MM.1S (cell line): ENCODE data around the gene NCEH1.

Experiments used
- DNase-seq: peaks from one replicate; pipeline ENCODE4 v3.0.0-alpha.2; 2015
- H2AFZ ChIP-seq: fragments of 300-600 bp; sonication (generic); 2 replicates; pipeline ENCODE4 v1.6.0; 2016; ENCODE audit warnings: antibody characterized with exemption, low read length
- H3F3A ChIP-seq: fragments of 300-600 bp; sonication (generic); 2 replicates; pipeline ENCODE4 v1.6.1; 2016; ENCODE audit warnings: mild to moderate bottlenecking, antibody characterized with exemption, low read length, moderate library complexity, mixed read lengths; ENCODE audit not compliant: insufficient read depth
- H3K27ac ChIP-seq: fragments of 300-600 bp; sonication (generic); 2 replicates; pipeline ENCODE4 v1.5.1; 2016; ENCODE audit warnings: mild to moderate bottlenecking, low read length
- H3K27me3 ChIP-seq: fragments of 300-600 bp; sonication (generic); replicated peaks from 2 replicates; pipeline ENCODE4 v1.6.0; 2016; ENCODE audit warnings: low read length; ENCODE audit not compliant: insufficient read depth
- H3K36me3 ChIP-seq: fragments of 300-600 bp; sonication (generic); replicated peaks from 2 replicates; pipeline ENCODE4 v1.6.1; 2016; ENCODE audit warnings: mild to moderate bottlenecking, low read length, mixed read lengths; ENCODE audit not compliant: insufficient read depth
- H3K4me1 ChIP-seq: fragments of 300-600 bp; sonication (generic); 2 replicates; pipeline ENCODE4 v1.6.1; 2016; ENCODE audit warnings: low read length, mixed read lengths
- H3K4me2 ChIP-seq: fragments of 300-600 bp; sonication (generic); 2 replicates; pipeline ENCODE4 v1.6.0; 2016; ENCODE audit warnings: low read depth, low read length
- H3K4me3 ChIP-seq: fragments of 300-600 bp; sonication (generic); 2 replicates; pipeline ENCODE4 v1.5.1; 2016; ENCODE audit warnings: low read length, mixed read lengths
- H3K79me2 ChIP-seq: fragments of 300-600 bp; sonication (generic); 2 replicates; pipeline ENCODE4 v1.6.1; 2016; ENCODE audit warnings: mixed run types, low read length, mixed read lengths
- H3K9ac ChIP-seq: fragments of 300-600 bp; sonication (generic); 2 replicates; pipeline ENCODE4 v1.6.1; 2016; ENCODE audit warnings: low read length, mixed read lengths
- H3K9me2 ChIP-seq: fragments of 300-600 bp; sonication (generic); replicated peaks from 2 replicates; pipeline ENCODE4 v1.6.1; 2016; ENCODE audit warnings: mild to moderate bottlenecking, low read length, mixed read lengths; ENCODE audit not compliant: insufficient read depth
- H3K9me3 ChIP-seq: fragments of 300-600 bp; sonication (generic); replicated peaks from 2 replicates; pipeline ENCODE4 v1.6.1; 2016; ENCODE audit warnings: mild to moderate bottlenecking, low read length, mixed read lengths; ENCODE audit not compliant: insufficient read depth
- H4K20me1 ChIP-seq: fragments of 300-600 bp; sonication (generic); 2 replicates; pipeline ENCODE4 v1.6.1; 2016; ENCODE audit warnings: mild to moderate bottlenecking, low read length, moderate library complexity, mixed read lengths; ENCODE audit not compliant: insufficient read depth
- EZH2 ChIP-seq: fragments of 300-600 bp; sonication (generic); optimal IDR thresholded peaks from 2 replicates; pipeline ENCODE3; 2017; ENCODE audit warnings: low read depth, mild to moderate bottlenecking, antibody characterized with exemption, low read length, mixed read lengths
- EZH2phosphoT487 ChIP-seq: fragments of 300-600 bp; sonication (generic); IDR thresholded peaks from 2 replicates; pipeline ENCODE4 v1.6.1; 2018; ENCODE audit warnings: antibody characterized with exemption, low read length
- TF ChIP-seq, protein P1 (sequence below): fragments of 300-600 bp; sonication (generic); IDR thresholded peaks from 2 replicates; pipeline ENCODE4 v1.5.1; 2016; ENCODE audit warnings: antibody characterized with exemption, low read length, mixed read lengths

NCEH1 gene

DNA sequence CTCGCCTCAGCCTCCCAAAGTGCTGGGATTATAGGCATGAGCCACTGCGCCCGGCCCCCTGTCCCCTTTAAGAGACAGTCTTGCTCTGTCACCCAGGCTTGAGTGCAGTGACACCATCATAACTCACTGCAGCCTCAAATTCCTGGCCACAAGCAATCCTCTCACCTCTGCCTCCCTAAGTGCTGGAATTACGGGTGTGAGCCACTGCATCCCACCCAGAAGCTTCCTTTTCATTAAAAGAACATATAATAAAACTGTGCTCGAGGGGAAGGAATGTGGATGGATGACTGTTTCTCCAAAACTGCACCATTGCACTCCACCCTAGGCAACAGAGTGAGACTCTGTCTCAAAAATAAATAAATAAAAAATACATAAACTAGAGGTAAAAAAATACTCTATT is 70.1 kb downstream of the NCEH1 start:
- DNase-seq = no peak
- H3K27ac ChIP-seq = no peak overlapping the region
- TF ChIP-seq EZH2 (no peak), EZH2phosphoT487 (no peak)
- TF ChIP-seq, protein P1, sequence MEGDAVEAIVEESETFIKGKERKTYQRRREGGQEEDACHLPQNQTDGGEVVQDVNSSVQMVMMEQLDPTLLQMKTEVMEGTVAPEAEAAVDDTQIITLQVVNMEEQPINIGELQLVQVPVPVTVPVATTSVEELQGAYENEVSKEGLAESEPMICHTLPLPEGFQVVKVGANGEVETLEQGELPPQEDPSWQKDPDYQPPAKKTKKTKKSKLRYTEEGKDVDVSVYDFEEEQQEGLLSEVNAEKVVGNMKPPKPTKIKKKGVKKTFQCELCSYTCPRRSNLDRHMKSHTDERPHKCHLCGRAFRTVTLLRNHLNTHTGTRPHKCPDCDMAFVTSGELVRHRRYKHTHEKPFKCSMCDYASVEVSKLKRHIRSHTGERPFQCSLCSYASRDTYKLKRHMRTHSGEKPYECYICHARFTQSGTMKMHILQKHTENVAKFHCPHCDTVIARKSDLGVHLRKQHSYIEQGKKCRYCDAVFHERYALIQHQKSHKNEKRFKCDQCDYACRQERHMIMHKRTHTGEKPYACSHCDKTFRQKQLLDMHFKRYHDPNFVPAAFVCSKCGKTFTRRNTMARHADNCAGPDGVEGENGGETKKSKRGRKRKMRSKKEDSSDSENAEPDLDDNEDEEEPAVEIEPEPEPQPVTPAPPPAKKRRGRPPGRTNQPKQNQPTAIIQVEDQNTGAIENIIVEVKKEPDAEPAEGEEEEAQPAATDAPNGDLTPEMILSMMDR = no peak
- H3K4me3 ChIP-seq = no peak overlapping the region
- no peaks in the 10 kb centered on the region for H3K9me2 ChIP-seq
- H4K20me1 ChIP-seq = no peaks in the 10 kb centered on the region
- H3K27me3 ChIP-seq = no peaks in the 10 kb centered on the region
- H3F3A ChIP-seq = no peaks in the 10 kb centered on the region
- H3K4me2 ChIP-seq = no peak overlapping the region
- no peaks in the 10 kb centered on the region for H3K79me2 ChIP-seq
- no peaks in the 10 kb centered on the region for H3K9me3 ChIP-seq
- no peak overlapping the region for H3K9ac ChIP-seq
- no peaks in the 10 kb centered on the region for H3K36me3 ChIP-seq
- H2AFZ ChIP-seq = no peak overlapping the region
- H3K4me1 ChIP-seq = no peaks in the 10 kb centered on the region

DNA sequence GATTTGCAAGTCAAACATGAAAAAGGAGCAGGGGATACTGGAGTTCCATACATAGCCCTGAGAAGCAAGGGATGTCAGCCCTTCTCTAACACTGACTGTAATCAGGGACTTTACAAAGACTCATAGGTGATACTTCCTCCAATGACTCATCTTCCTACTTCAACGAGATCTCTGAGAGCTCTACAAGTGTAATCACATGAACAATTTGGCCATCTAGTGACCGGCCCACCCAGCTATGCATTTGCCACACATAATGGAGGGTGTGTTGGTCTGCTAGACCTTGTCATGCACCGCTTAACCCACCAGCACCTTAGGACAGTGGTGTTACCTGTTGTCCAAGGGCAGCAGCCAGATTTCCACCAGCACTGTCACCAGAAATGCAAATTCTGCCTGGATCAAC is 75.3 kb downstream of the NCEH1 start:
- Histone ChIP-seq H3K4me3 (no peak overlapping the region), H3K27me3 (no peaks in the 10 kb centered on the region), H3F3A (no peaks in the 10 kb centered on the region), H2AFZ (no peak overlapping the region), H3K9me2 (no peaks in the 10 kb centered on the region), H4K20me1 (no peaks in the 10 kb centered on the region), H3K4me1 (no peaks in the 10 kb centered on the region), H3K79me2 (no peaks in the 10 kb centered on the region), H3K9ac (no peak overlapping the region), H3K9me3 (no peaks in the 10 kb centered on the region), H3K4me2 (no peak overlapping the region), H3K27ac (no peak overlapping the region), H3K36me3 (no peaks in the 10 kb centered on the region)
- no peak for DNase-seq
- TF ChIP-seq EZH2 (no peak), EZH2phosphoT487 (no peak)
- TF ChIP-seq, protein P1 = no peak

DNA sequence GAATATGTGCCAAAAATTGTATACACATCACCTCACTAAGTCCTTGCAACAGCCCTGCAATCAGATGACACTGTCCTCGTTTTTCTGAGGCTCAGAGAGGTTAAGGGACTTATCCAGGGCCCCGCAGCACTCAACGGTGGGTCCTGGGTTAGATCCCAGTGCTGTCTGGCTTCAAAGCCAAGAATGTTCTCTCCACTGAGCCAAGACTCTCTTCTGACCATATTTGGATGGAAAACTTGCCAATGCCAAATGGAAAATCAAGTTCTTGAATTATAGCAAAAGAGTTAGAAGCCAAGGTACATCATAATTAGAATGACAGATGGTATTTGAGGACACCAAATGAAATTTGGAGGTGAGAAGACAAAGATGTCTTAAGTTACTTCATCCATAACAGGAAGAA is 75.9 kb downstream of the NCEH1 start:
- Histone ChIP-seq H3K27ac (no peak overlapping the region), H3K79me2 (no peaks in the 10 kb centered on the region), H3K27me3 (no peaks in the 10 kb centered on the region), H3F3A (no peaks in the 10 kb centered on the region), H3K4me3 (no peak overlapping the region), H3K4me2 (no peak overlapping the region), H3K36me3 (no peaks in the 10 kb centered on the region), H3K9me2 (no peaks in the 10 kb centered on the region), H3K4me1 (no peaks in the 10 kb centered on the region), H2AFZ (no peak overlapping the region), H3K9me3 (no peaks in the 10 kb centered on the region), H4K20me1 (no peaks in the 10 kb centered on the region), H3K9ac (no peak overlapping the region)
- TF ChIP-seq EZH2 = no peak
- TF ChIP-seq EZH2phosphoT487 = no peak
- TF ChIP-seq, protein P1 = no peak
- no peak for DNase-seq

DNA sequence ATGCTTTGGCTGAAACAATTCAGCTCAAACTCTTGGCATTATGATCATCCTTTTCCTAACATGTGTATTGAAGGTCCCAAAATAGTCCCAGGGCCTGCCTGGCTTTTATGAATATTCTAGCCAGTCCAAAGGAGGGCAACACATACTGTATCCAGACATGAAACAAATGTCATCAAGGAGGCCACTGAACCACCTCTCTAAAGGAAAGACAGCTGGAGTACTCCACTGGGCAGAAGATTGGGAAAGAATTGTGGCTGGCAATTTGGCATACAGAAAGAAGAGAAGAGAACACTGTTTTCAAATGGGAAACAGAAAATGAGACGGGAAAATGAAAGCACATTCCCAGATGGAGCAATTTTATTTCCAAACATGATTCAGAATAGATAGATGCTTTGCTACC is 80.6 kb downstream of the NCEH1 start:
- Histone ChIP-seq H3K9ac (no peak overlapping the region), H4K20me1 (no peaks in the 10 kb centered on the region), H3K27ac (no peak overlapping the region), H3K4me1 (no peaks in the 10 kb centered on the region), H3K9me3 (no peaks in the 10 kb centered on the region), H3K4me3 (no peak overlapping the region), H3K79me2 (no peaks in the 10 kb centered on the region), H3K4me2 (no peak overlapping the region), H3K27me3 (no peaks in the 10 kb centered on the region), H3F3A (no peaks in the 10 kb centered on the region), H3K9me2 (no peaks in the 10 kb centered on the region), H2AFZ (no peak overlapping the region), H3K36me3 (no peaks in the 10 kb centered on the region)
- DNase-seq = no peak
- TF ChIP-seq EZH2phosphoT487 = no peak
- TF ChIP-seq, protein P1 = no peak
- TF ChIP-seq EZH2 = no peak
